ENCODE measurements around the gene LELP1. TPM values are rescaled to one million over a fixed set of nuclear protein-coding genes. Genes with fewer than 3 reads are reported as not detected.
A peak's percentile ranks its signal among the peaks of the same experiment; 100 is the strongest.
"Not testable (repeated sequence)": the region's sequence is repeated elsewhere in the genome, so short reads cannot be mapped to it uniquely, and the experiment has no call there.

Gene LELP1
- total RNA-seq, 1 donor from 2014 or later = not detected

DNA sequence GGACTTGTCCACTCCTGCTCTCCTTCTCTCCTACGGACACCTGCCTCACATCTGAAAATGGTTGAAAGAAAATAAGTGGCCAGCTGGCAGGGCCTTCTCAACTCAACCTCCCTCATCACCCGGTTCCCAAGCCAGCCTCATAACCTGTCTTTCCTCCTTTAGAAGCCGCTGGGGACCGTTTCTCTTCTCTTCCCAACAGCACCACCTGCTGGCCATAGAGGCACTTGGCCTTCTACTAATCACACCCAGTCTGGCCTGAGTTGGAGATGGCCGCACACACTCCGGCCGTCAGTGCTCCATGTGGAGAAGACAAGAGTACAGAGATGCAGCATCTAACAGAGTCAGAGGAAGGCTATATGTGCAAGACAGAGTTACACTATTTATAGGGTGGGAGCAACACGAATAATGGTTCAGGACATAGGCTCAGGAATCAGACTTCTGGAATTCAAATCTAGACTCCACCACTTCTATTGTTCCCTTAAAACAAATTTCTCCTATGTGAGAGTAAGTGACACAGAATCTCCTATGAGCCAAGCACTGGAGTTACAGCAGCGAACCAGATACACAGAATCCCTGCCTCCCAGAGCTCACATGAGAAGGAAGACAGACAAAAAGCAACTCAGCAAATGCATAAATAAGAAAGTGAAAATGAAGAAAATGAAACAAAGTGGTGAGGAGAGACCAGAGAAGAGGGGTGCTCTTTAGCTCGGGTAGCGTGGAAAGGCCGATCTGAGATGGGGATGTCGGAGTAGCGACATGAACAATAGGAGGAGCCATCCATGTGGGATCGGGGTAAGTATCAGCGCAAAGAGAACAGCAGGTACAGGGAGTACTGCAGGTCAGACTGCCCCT lies 20.0 kb downstream of the LELP1 start:
- H3K27me3 Mint-ChIP-seq (ENCODE audit: unreplicated experiment); DNase-seq (ENCODE audit: extremely low spot score, unreplicated experiment); H3K4me1 Mint-ChIP-seq (ENCODE audit: unreplicated experiment); H3K36me3 Mint-ChIP-seq (ENCODE audit: unreplicated experiment); H3K9me3 Mint-ChIP-seq (ENCODE audit: unreplicated experiment); H3K4me3 Mint-ChIP-seq (ENCODE audit: unreplicated experiment); H3K27ac Mint-ChIP-seq (ENCODE audit: unreplicated experiment): not testable (repeated sequence)
- TF ChIP-seq, protein P1, sequence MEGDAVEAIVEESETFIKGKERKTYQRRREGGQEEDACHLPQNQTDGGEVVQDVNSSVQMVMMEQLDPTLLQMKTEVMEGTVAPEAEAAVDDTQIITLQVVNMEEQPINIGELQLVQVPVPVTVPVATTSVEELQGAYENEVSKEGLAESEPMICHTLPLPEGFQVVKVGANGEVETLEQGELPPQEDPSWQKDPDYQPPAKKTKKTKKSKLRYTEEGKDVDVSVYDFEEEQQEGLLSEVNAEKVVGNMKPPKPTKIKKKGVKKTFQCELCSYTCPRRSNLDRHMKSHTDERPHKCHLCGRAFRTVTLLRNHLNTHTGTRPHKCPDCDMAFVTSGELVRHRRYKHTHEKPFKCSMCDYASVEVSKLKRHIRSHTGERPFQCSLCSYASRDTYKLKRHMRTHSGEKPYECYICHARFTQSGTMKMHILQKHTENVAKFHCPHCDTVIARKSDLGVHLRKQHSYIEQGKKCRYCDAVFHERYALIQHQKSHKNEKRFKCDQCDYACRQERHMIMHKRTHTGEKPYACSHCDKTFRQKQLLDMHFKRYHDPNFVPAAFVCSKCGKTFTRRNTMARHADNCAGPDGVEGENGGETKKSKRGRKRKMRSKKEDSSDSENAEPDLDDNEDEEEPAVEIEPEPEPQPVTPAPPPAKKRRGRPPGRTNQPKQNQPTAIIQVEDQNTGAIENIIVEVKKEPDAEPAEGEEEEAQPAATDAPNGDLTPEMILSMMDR (IDR thresholded peaks at IDR 0.05) = peak; percentile 70

DNA sequence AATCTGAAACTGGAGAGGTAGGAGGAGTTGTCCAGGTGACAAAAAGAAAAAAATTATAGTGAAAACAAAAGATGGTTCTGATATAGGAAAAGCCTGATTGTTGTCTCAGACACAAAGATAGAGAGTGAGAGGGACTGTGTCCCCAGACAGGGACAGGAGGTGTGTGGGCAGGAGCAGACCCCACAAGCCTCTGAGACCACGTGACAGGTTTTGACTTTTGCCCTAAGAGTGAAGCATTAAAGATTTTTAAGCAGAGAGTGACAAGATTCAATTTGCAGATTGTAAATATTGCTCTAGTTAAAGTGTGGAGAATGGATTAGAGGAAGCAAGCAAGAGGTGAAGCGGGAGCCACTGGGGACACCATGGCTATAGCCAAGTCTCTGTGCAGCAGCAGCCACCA lies 24.6 kb downstream of the LELP1 start:
- H3K4me1 Mint-ChIP-seq (ENCODE audit: unreplicated experiment) = peaks cover 1% of the 10 kb centered on the region
- TF ChIP-seq, protein P1 (IDR thresholded peaks at IDR 0.05) = no peak
- DNase-seq (ENCODE audit: extremely low spot score, unreplicated experiment) = no peak
- H3K36me3 Mint-ChIP-seq (ENCODE audit: unreplicated experiment) = no peaks in the 10 kb centered on the region
- H3K4me3 Mint-ChIP-seq (ENCODE audit: unreplicated experiment) = no peak overlapping the region
- no peak overlapping the region for H3K27ac Mint-ChIP-seq (ENCODE audit: unreplicated experiment)
- H3K27me3 Mint-ChIP-seq (ENCODE audit: unreplicated experiment) = peaks cover 3% of the 10 kb centered on the region
- no peaks in the 10 kb centered on the region for H3K9me3 Mint-ChIP-seq (ENCODE audit: unreplicated experiment)

DNA sequence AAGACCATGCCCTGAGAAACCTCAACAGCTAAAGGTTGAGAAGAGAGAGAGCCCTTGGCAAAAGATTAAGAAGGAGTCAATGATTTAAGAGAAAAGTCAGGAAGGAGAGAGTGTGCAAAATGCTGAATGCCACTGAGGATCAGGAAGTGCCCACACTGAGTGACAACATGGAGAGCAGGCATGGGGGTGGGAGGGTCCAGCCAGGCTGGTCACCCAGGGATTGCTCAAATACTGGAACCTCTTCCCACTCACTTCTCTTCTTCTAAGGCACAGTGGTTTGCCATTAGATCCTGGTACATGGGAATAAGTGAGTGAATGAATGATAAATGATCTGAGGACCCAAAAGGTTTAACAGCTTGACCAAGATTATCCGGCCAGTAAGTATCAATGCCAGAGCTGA lies 25.3 kb downstream of the LELP1 start:
- Mint-ChIP-seq H3K9me3 (ENCODE audit: unreplicated experiment) (no peaks in the 10 kb centered on the region), H3K4me3 (ENCODE audit: unreplicated experiment) (no peak overlapping the region), H3K36me3 (ENCODE audit: unreplicated experiment) (no peaks in the 10 kb centered on the region), H3K27ac (ENCODE audit: unreplicated experiment) (no peak overlapping the region), H3K4me1 (ENCODE audit: unreplicated experiment) (no peaks in the 10 kb centered on the region), H3K27me3 (ENCODE audit: unreplicated experiment) (no peaks in the 10 kb centered on the region)
- TF ChIP-seq, protein P1 (IDR thresholded peaks at IDR 0.05) = no peak
- DNase-seq (ENCODE audit: extremely low spot score, unreplicated experiment) = no peak

DNA sequence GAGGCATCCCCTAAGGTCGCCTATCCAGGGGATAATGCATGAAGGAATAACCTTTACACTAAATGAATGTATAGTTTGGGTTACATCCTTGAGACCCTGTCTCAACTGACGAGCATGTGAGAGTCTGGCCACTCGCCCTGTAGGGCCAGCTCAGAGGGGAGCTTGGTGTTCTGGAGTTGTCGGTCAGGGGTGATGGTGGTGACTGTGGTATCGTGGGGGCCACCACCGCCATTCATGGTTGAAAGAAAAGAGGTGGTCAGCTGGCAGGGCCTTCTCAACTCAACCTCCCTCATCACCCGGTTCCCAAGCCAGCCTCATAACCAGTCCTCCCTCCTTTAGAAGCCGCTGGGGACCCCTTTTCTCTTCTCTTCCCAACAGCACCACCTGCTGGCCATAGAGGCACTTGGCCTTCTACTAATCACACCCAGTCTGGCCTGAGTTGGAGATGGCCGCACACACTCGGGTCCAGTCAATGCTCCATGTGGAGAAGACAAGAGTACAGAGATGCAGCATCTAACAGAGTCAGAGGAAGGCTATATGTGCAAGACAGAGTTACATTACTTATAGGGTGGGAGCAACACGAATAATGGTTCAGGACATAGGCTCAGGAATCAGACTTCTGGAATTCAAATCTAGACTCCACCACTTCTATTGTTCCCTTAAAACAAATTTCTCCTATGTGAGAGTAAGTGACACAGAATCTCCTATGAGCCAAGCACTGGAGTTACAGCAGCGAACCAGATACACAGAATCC lies 26.0 kb downstream of the LELP1 start:
- not testable (repeated sequence) for DNase-seq (ENCODE audit: extremely low spot score, unreplicated experiment); H3K27ac Mint-ChIP-seq (ENCODE audit: unreplicated experiment); H3K9me3 Mint-ChIP-seq (ENCODE audit: unreplicated experiment); H3K27me3 Mint-ChIP-seq (ENCODE audit: unreplicated experiment); H3K4me1 Mint-ChIP-seq (ENCODE audit: unreplicated experiment); H3K36me3 Mint-ChIP-seq (ENCODE audit: unreplicated experiment); H3K4me3 Mint-ChIP-seq (ENCODE audit: unreplicated experiment)
- TF ChIP-seq, protein P1 (IDR thresholded peaks at IDR 0.05) = peak; percentile 43

DNA sequence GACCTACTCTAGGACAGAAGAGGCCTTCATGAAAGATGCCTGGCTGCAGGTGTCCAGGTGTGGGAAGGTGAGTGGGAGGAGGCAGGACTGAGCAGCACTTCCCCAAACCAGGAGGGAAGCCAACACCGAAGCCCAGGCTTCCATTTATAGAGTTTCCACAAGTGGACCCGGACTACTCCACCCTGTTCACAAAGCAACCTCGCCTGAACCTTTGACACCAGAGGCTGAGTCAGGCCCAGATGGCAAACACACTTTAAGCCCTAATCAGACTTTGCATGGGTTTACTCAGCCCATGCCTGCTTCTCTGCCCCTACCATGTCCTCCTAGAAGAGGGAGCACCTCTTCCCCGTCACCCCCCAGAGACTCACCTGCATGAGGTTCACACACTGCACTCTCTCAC lies 28.1 kb downstream of the LELP1 start:
- Mint-ChIP-seq H3K27me3 (ENCODE audit: unreplicated experiment) (no peaks in the 10 kb centered on the region), H3K36me3 (ENCODE audit: unreplicated experiment) (no peaks in the 10 kb centered on the region), H3K9me3 (ENCODE audit: unreplicated experiment) (no peaks in the 10 kb centered on the region), H3K4me1 (ENCODE audit: unreplicated experiment) (no peaks in the 10 kb centered on the region), H3K4me3 (ENCODE audit: unreplicated experiment) (no peak overlapping the region), H3K27ac (ENCODE audit: unreplicated experiment) (no peak overlapping the region)
- TF ChIP-seq, protein P1 (IDR thresholded peaks at IDR 0.05) = no peak
- no peak for DNase-seq (ENCODE audit: extremely low spot score, unreplicated experiment)

Data from osteocyte (in vitro differentiated cells).